HepG2 (cell line): ENCODE results near the gene CUL4B. TPM values are rescaled to one million over a fixed set of nuclear protein-coding genes. Genes with fewer than 3 reads are reported as not detected.

ENCODE experiments used
- FIP1L1 ChIP-seq: fragments of 200-400 bp; formaldehyde crosslinking; IDR thresholded peaks from 2 replicates; pipeline ENCODE4 v1.6.1; 2018; ENCODE audit warnings: low read depth, mild to moderate bottlenecking, low read length, moderate library complexity, borderline replicate concordance; ENCODE audit not compliant: insufficient read depth
- GFI1 ChIP-seq: sonication (generic); formaldehyde crosslinking; IDR thresholded peaks from 2 replicates; pipeline ENCODE4 v1.5.0; 2020; ENCODE audit warnings: missing genetic modification reagents, mild to moderate bottlenecking, borderline replicate concordance
- HNF4A ChIP-seq: sonication (generic); formaldehyde crosslinking; IDR thresholded peaks from 2 replicates; pipeline ENCODE4 v1.4.0; 2020; ENCODE audit warnings: missing genetic modification reagents
- HNF4G ChIP-seq, 2 experiments: sonication (generic) in 1 of 2; formaldehyde crosslinking in 1 of 2; IDR thresholded peaks; 2 replicates each; pipeline versions ENCODE4 v1.4.0 to v1.6.1; 2011 to 2020; ENCODE audit warnings: borderline replicate concordance in 2 of 2, low read depth in 2 of 2, mild to moderate bottlenecking in 2 of 2, low read length in 1 of 2, missing genetic modification reagents in 1 of 2, moderate library complexity in 1 of 2
- HOXA9 ChIP-seq: sonication (generic); formaldehyde crosslinking; IDR thresholded peaks from 2 replicates; pipeline ENCODE4 v1.8.1; 2022; ENCODE audit warnings: missing genetic modification reagents, mild to moderate bottlenecking, moderate library complexity, borderline replicate concordance
- HOXD1 ChIP-seq: sonication (generic); formaldehyde crosslinking; IDR thresholded peaks from 2 replicates; pipeline ENCODE4 v1.5.0; 2020; ENCODE audit warnings: missing genetic modification reagents
- MEF2D ChIP-seq: sonication (generic); formaldehyde crosslinking; IDR thresholded peaks from 2 replicates; pipeline ENCODE4 v1.5.1; 2020; ENCODE audit warnings: mild to moderate bottlenecking, missing genetic modification reagents
- MTF1 ChIP-seq: sonication (generic); formaldehyde crosslinking; IDR thresholded peaks from 2 replicates; pipeline ENCODE4 v1.5.0; 2020; ENCODE audit warnings: missing genetic modification reagents
- NFATC3 ChIP-seq: sonication (generic); formaldehyde crosslinking; IDR thresholded peaks from 2 replicates; pipeline ENCODE4 v1.5.1; 2020; ENCODE audit warnings: mild to moderate bottlenecking, missing genetic modification reagents
- ZFAT ChIP-seq: sonication (generic); formaldehyde crosslinking; conservative IDR thresholded peaks from 2 replicates; pipeline ENCODE4 v1.8.1; 2023; ENCODE audit warnings: missing genetic modification reagents, inconsistent platforms
- ZFP36 ChIP-seq: fragments of 150-350 bp; IDR thresholded peaks from 2 replicates; pipeline ENCODE4 v1.6.1; 2018; ENCODE audit warnings: borderline replicate concordance, low read length, low read depth; ENCODE audit not compliant: partially characterized antibody
- ZFP36L1 ChIP-seq: sonication (generic); formaldehyde crosslinking; IDR thresholded peaks from 2 replicates; pipeline ENCODE4 v1.8.0; 2022; ENCODE audit warnings: mild to moderate bottlenecking, missing genetic modification reagents, moderate library complexity
- ZNF124 ChIP-seq: sonication (generic); formaldehyde crosslinking; IDR thresholded peaks from 2 replicates; pipeline ENCODE4 v1.4.0; 2020; ENCODE audit warnings: missing genetic modification reagents
- ZNF24 ChIP-seq: fragments of 450-650 bp; IDR thresholded peaks from 2 replicates; pipeline ENCODE4 v1.6.1; 2017; ENCODE audit warnings: antibody characterized with exemption, mild to moderate bottlenecking
- ZNF3 ChIP-seq: IDR thresholded peaks from 2 replicates; pipeline ENCODE4 v1.7.0; 2017; ENCODE audit warnings: inconsistent platforms
- ZNF773 ChIP-seq: sonication (generic); formaldehyde crosslinking; IDR thresholded peaks from 2 replicates; pipeline ENCODE4 v1.4.0; 2020; ENCODE audit warnings: missing genetic modification reagents, borderline replicate concordance
- ZNF777 ChIP-seq: sonication (generic); formaldehyde crosslinking; IDR thresholded peaks from 2 replicates; pipeline ENCODE4 v1.4.0; 2020; ENCODE audit warnings: missing genetic modification reagents
- polyA plus RNA-seq, 8 experiments: library from polyadenylated mRNA; depleted of rRNA in 3 of 8; stranded (reverse) in 7 of 8; unstranded in 1 of 8; fragments of >200 nt; fragmentation: Illumina TruSeq in 4 of 8; extraction: Trizol in 4 of 8; gene quantifications; 2 replicates each; pipeline versions ENCODE4 v1.2.1 to v1.2.3, GENCODE V29; 2011 to 2016; ENCODE audit warnings: low read depth in 4 of 8, missing spikeins in 1 of 8, mixed read lengths in 1 of 8; ENCODE audit not compliant: insufficient read depth in 1 of 8
- total RNA-seq, 5 experiments: library from RNA; depleted of rRNA; stranded (reverse); fragments of >200 nt; fragmentation: Illumina TruSeq; extraction: Trizol; gene quantifications; 2 replicates each; pipeline ENCODE4 v1.2.3, GENCODE V29; 2016; ENCODE audit warnings: low read depth in 1 of 5
- TF ChIP-seq, protein P1 (sequence below): sonication (generic); formaldehyde crosslinking; IDR thresholded peaks from one replicate; pipeline ENCODE4 v1.5.1; 2020; ENCODE audit warnings: mild to moderate bottlenecking, missing genetic modification reagents; ENCODE audit errors: not compliant biosample characterization
- TF ChIP-seq, protein P2 (sequence below): sonication (generic); formaldehyde crosslinking; IDR thresholded peaks from 2 replicates; pipeline ENCODE4 v1.4.0; 2020; ENCODE audit warnings: missing genetic modification reagents, borderline replicate concordance

The CUL4B gene
- total and polyA plus RNA-seq, 2 of the 13 experiments (the other 11 are each of a cell fraction or from before 2014, with no cell fraction given), result 21.6 to 28.5 TPM

DNA sequence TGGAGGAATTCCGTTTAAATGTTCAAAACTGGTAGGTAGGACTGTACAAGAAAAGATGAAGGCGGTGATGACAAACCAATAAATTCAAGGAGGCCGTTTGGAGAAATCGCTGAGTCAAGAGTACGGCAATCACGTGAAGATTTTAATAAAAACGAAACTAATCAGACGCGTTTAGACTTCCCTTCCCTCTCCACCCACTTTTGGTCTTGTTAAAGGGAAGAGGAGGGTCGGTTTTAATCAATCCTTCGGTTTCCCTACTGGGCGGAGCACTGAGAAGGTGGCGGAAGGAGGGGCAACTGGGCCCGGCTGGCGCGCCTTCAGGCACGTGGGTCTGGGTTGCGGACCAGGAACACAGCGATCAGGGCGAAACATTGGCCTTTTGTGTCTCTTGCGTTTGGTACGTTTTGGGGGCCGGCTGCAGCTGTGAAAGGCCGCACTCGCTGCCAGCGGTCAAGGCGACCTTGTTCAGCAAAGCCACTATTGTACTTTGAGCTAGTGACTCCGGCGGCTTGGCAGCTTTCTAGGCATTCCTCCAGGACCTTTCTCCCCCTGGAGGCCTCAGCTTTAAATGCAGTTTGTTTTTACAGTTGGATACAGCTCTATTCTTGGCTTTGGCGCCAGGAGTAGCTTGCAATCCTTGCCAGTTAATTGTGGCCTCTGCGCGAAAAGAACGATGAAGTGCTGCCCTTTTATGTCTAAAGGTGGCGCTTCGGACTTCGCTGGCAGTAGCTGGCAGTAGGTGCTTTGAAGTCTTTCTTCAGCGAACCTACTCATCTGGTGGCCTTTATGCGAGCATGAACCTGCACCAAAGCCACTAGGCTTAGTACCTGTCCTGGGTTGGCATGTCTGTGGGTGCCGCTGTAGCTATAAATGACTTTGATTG lies 74.9 kb downstream of the CUL4B start (continued):
- TF ChIP-seq, protein P1, sequence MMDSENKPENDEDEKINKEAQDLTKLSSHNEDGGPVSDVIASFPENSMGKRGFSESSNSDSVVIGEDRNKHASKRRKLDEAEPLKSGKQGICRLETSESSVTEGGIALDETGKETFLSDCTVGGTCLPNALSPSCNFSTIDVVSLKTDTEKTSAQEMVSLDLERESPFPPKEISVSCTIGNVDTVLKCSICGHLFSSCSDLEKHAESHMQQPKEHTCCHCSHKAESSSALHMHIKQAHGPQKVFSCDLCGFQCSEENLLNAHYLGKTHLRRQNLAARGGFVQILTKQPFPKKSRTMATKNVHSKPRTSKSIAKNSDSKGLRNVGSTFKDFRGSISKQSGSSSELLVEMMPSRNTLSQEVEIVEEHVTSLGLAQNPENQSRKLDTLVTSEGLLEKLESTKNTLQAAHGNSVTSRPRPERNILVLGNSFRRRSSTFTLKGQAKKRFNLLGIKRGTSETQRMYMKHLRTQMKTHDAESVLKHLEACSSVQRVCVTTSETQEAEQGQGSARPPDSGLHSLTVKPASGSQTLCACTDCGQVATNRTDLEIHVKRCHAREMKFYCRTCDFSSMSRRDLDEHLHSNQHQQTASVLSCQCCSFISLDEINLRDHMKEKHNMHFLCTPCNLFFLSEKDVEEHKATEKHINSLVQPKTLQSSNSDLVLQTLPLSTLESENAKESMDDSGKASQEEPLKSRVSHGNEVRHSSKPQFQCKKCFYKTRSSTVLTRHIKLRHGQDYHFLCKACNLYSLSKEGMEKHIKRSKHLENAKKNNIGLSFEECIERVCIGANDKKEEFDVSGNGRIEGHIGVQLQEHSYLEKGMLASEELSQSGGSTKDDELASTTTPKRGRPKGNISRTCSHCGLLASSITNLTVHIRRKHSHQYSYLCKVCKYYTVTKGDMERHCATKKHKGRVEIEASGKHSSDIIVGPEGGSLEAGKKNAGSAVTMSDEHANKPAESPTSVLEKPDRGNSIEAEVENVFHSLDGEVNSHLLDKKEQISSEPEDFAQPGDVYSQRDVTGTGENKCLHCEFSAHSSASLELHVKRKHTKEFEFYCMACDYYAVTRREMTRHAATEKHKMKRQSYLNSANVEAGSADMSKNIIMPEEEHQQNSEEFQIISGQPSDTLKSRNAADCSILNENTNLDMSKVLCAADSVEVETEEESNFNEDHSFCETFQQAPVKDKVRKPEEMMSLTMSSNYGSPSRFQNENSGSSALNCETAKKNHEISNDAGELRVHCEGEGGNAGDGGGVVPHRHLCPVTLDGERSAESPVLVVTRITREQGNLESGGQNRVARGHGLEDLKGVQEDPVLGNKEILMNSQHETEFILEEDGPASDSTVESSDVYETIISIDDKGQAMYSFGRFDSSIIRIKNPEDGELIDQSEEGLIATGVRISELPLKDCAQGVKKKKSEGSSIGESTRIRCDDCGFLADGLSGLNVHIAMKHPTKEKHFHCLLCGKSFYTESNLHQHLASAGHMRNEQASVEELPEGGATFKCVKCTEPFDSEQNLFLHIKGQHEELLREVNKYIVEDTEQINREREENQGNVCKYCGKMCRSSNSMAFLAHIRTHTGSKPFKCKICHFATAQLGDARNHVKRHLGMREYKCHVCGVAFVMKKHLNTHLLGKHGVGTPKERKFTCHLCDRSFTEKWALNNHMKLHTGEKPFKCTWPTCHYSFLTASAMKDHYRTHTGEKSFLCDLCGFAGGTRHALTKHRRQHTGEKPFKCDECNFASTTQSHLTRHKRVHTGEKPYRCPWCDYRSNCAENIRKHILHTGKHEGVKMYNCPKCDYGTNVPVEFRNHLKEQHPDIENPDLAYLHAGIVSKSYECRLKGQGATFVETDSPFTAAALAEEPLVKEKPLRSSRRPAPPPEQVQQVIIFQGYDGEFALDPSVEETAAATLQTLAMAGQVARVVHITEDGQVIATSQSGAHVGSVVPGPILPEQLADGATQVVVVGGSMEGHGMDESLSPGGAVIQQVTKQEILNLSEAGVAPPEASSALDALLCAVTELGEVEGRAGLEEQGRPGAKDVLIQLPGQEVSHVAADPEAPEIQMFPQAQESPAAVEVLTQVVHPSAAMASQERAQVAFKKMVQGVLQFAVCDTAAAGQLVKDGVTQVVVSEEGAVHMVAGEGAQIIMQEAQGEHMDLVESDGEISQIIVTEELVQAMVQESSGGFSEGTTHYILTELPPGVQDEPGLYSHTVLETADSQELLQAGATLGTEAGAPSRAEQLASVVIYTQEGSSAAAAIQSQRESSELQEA, result no peak
- TF ChIP-seq ZNF124 (no peak), ZNF777 (CRISPR knock-in tag) (no peak), HNF4G (IDR thresholded peaks at IDR 0.05; ENCODE audit: borderline replicate concordance, low read depth, low read length) (peak; percentile 39; the same call in 1 of the 2 replicates), HNF4G (CRISPR knock-in tag; IDR thresholded peaks at IDR 0.05; ENCODE audit: borderline replicate concordance, low read depth) (no peak), ZNF3 (no peak), GFI1 (no peak), HOXD1 (CRISPR knock-in tag) (0 out of 2 replicates have a peak, but pooled peaks have one; percentile 27), MTF1 (no peak), ZNF24 (no peak), MEF2D (CRISPR knock-in tag) (no peak), FIP1L1 (no peak), ZFP36 (no peak), ZNF773 (CRISPR knock-in tag) (no peak), ZFAT (CRISPR knock-in tag) (no peak), ZFP36L1 (CRISPR knock-in tag) (no peak), HOXA9 (no peak), HNF4A (CRISPR knock-in tag) (peak; percentile 89), NFATC3 (CRISPR knock-in tag) (no peak)
- TF ChIP-seq, protein P2, sequence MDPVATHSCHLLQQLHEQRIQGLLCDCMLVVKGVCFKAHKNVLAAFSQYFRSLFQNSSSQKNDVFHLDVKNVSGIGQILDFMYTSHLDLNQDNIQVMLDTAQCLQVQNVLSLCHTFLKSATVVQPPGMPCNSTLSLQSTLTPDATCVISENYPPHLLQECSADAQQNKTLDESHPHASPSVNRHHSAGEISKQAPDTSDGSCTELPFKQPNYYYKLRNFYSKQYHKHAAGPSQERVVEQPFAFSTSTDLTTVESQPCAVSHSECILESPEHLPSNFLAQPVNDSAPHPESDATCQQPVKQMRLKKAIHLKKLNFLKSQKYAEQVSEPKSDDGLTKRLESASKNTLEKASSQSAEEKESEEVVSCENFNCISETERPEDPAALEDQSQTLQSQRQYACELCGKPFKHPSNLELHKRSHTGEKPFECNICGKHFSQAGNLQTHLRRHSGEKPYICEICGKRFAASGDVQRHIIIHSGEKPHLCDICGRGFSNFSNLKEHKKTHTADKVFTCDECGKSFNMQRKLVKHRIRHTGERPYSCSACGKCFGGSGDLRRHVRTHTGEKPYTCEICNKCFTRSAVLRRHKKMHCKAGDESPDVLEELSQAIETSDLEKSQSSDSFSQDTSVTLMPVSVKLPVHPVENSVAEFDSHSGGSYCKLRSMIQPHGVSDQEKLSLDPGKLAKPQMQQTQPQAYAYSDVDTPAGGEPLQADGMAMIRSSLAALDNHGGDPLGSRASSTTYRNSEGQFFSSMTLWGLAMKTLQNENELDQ (CRISPR knock-in tag), result no peak
